ENCODE data around the gene PRRX2. TPM values are rescaled to one million over a fixed set of nuclear protein-coding genes. Genes with fewer than 3 reads are reported as not detected.

PRRX2 gene
- total and polyA plus RNA-seq, 9 of the 15 experiments (the other 6 are each of a cell fraction or from before 2014, with no cell fraction given) = 0.21 TPM; not detected in 8

- TF ChIP-seq, protein P1, sequence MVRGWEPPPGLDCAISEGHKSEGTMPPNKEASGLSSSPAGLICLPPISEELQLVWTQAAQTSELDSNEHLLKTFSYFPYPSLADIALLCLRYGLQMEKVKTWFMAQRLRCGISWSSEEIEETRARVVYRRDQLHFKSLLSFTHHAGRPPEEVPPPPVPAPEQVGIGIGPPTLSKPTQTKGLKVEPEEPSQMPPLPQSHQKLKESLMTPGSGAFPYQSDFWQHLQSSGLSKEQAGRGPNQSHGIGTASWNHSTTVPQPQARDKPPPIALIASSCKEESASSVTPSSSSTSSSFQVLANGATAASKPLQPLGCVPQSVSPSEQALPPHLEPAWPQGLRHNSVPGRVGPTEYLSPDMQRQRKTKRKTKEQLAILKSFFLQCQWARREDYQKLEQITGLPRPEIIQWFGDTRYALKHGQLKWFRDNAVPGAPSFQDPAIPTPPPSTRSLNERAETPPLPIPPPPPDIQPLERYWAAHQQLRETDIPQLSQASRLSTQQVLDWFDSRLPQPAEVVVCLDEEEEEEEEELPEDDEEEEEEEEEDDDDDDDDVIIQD (CRISPR knock-in tag; IDR thresholded peaks at IDR 0.05) = no peak
- TF ChIP-seq ZBTB43 (CRISPR knock-in tag; IDR thresholded peaks at IDR 0.05) = no peak
- TF ChIP-seq MTA3 (IDR thresholded peaks at IDR 0.05; ENCODE audit: borderline replicate concordance) = no peak
- no peak for TF ChIP-seq HDAC3 (IDR thresholded peaks at IDR 0.05; ENCODE audit: borderline replicate concordance, partially characterized antibody)
- TF ChIP-seq XRCC5 (IDR thresholded peaks at IDR 0.05; ENCODE audit: low read depth, low read length) = no peak
- no peak for TF ChIP-seq KDM4B (IDR thresholded peaks at IDR 0.05; ENCODE audit: borderline replicate concordance in 2 of 2, low read depth in 1 of 2)
- TF ChIP-seq ARID1B (IDR thresholded peaks at IDR 0.05) = no peak
- TF ChIP-seq ZNF766 (CRISPR knock-in tag; conservative IDR thresholded peaks at IDR 0.05) = no peak
- no peak for TF ChIP-seq ZNF253 (CRISPR knock-in tag; conservative IDR thresholded peaks at IDR 0.05)
- no peak for TF ChIP-seq MIER1 (IDR thresholded peaks at IDR 0.05; ENCODE audit: low read depth)
- TF ChIP-seq MAFK (IDR thresholded peaks at IDR 0.05; ENCODE audit: low read length) = no peak
Measured at GRCh38 chr9:129718647-129719046, 53.2 kb downstream of the PRRX2 start (continued).

Data from K562 (cell line).